Measurements from ENCODE around the gene CFAP300. TPM values are rescaled to one million over a fixed set of nuclear protein-coding genes. Genes with fewer than 3 reads are reported as not detected.

Gene CFAP300
- polyA plus RNA-seq, 1 of the 3 experiments (the other 2 are of a cell fraction) = 1.5 TPM

GRCh38 chr11:102109896-102110760 lies 62.9 kb downstream of the CFAP300 start, which contains the start of gene YAP1 (continued):
- TF ChIP-seq POLR2AphosphoS5 (IDR thresholded peaks at IDR 0.05; ENCODE audit: low read depth, low read length) (peak; percentile 66), TAF1 (IDR thresholded peaks at IDR 0.05; ENCODE audit: borderline replicate concordance, low read depth, low read length) (peak; percentile 76), GABPA (IDR thresholded peaks at IDR 0.05; ENCODE audit: low read depth) (peak; percentile 52), USF2 (IDR thresholded peaks at IDR 0.05; ENCODE audit: borderline replicate concordance, low read depth, low read length) (peak; percentile 23; the same call in 1 of the 2 replicates), NFIC (IDR thresholded peaks at IDR 0.05; ENCODE audit: borderline replicate concordance) (peak; percentile 30; the same call in 1 of the 2 replicates)

- ChIA-PET POLR2A (no interaction called here), CTCF (no interaction called here)
- no peak for DNase-seq
- H3K79me2 ChIP-seq (ENCODE audit: insufficient read depth) = peaks cover 59% of the 10 kb centered on the region
- H4K20me1 ChIP-seq (ENCODE audit: insufficient read depth) = no peaks in the 10 kb centered on the region
- H3K9me2 ChIP-seq = no peaks in the 10 kb centered on the region
- H3K27me3 ChIP-seq (ENCODE audit: insufficient read depth) = no peaks in the 10 kb centered on the region
- peak overlapping the region; percentile 83 for H3K4me2 ChIP-seq
- H3K27ac ChIP-seq (ENCODE audit: low read depth in 2 of 2, low read length in 1 of 2) = peak overlapping the region; percentile 86 to 97
- H3K36me3 ChIP-seq (replicated peaks in 1 of 2; ENCODE audit: control insufficient read depth in 1 of 2, insufficient read depth in 2 of 2, low read length in 1 of 2) = peaks cover 2 to 9% of the 10 kb centered on the region in 2 experiments
- H3K4me3 ChIP-seq (ENCODE audit: low read depth in 2 of 2, low read length in 1 of 2) = peak overlapping the region; percentile 71 to 92
- TF ChIP-seq EP300 (IDR thresholded peaks at IDR 0.05; ENCODE audit: borderline replicate concordance in 1 of 2, low read depth in 1 of 2, low read length in 1 of 2) (no peak), RCOR1 (IDR thresholded peaks at IDR 0.05; ENCODE audit: low read length) (no peak), SMC3 (IDR thresholded peaks at IDR 0.05; ENCODE audit: low read depth, low read length) (no peak)
- peak overlapping the region; percentile 91 for H3K9ac ChIP-seq
- H2AFZ ChIP-seq (ENCODE audit: low read depth) = peak overlapping the region; percentile 61; the same call in 1 of the 2 replicates
- H3F3A ChIP-seq (replicated peaks; ENCODE audit: insufficient read depth) = peaks cover 42% of the 10 kb centered on the region
- no peaks in the 10 kb centered on the region for H3K9me3 ChIP-seq
- no CpG with 5 or more reads among the region's 31 CpGs for WGBS (ENCODE audit: low lambda C conversion rate)
- peaks cover 3 to 27% of the 10 kb centered on the region in 2 experiments; a peak in 3 of 4 replicates for H3K4me1 ChIP-seq (ENCODE audit: control insufficient read depth in 1 of 2, insufficient read depth in 2 of 2, low read depth in 1 of 2, low read length in 1 of 2)
Observed at GRCh38 chr11:102110761-102111010, 63.4 kb downstream of the CFAP300 start.

DNA sequence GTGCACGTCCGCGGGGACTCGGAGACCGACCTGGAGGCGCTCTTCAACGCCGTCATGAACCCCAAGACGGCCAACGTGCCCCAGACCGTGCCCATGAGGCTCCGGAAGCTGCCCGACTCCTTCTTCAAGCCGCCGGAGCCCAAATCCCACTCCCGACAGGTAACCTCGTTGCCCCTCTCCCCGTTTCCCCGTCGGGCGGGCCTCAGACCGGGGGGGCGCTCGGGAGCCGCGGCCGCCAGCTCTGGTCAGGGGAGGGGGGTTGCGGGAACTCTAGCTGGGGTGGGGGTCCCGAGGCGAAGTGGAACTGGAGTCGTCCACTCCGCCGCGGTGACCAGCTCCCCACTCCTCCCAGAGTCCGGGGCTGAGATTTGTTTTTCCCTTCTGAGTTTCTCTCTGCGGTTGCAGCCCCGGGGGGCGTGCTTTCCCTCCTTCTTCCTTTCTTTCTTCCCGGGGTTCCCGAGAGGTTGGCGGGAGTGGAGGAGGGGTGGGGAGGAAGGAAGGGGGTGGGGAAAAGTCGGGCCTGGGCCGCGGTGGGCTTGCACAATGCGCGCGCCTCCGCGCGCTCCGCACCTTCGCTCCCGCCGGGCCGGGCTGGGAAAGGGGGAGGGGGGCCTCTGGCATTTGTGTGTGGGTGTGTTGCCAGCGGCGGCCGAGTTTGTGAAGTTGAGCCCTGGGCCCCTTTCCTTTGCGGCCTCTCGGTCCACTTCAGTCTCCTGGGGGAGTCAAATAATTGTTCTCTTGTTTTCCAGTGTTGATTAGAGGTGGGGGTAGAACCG lies 64.0 kb downstream of the CFAP300 start:
- CTCF ChIA-PET = no interaction called here
- no peak for TF ChIP-seq SMC3 (IDR thresholded peaks at IDR 0.05; ENCODE audit: low read depth, low read length)
- TF ChIP-seq YY1 (IDR thresholded peaks at IDR 0.05; ENCODE audit: low read depth) = no peak
- TF ChIP-seq, protein P1, sequence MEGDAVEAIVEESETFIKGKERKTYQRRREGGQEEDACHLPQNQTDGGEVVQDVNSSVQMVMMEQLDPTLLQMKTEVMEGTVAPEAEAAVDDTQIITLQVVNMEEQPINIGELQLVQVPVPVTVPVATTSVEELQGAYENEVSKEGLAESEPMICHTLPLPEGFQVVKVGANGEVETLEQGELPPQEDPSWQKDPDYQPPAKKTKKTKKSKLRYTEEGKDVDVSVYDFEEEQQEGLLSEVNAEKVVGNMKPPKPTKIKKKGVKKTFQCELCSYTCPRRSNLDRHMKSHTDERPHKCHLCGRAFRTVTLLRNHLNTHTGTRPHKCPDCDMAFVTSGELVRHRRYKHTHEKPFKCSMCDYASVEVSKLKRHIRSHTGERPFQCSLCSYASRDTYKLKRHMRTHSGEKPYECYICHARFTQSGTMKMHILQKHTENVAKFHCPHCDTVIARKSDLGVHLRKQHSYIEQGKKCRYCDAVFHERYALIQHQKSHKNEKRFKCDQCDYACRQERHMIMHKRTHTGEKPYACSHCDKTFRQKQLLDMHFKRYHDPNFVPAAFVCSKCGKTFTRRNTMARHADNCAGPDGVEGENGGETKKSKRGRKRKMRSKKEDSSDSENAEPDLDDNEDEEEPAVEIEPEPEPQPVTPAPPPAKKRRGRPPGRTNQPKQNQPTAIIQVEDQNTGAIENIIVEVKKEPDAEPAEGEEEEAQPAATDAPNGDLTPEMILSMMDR (IDR thresholded peaks at IDR 0.05) = peak; percentile 46
- TF ChIP-seq SIN3A (IDR thresholded peaks at IDR 0.05; ENCODE audit: borderline replicate concordance, low read depth, low read length) = no peak
- TF ChIP-seq, protein P2, sequence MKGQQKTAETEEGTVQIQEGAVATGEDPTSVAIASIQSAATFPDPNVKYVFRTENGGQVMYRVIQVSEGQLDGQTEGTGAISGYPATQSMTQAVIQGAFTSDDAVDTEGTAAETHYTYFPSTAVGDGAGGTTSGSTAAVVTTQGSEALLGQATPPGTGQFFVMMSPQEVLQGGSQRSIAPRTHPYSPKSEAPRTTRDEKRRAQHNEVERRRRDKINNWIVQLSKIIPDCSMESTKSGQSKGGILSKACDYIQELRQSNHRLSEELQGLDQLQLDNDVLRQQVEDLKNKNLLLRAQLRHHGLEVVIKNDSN (IDR thresholded peaks at IDR 0.05; ENCODE audit: borderline replicate concordance, low read depth) = no peak
- no peak for TF ChIP-seq TCF12 (IDR thresholded peaks at IDR 0.05)
- no peak for TF ChIP-seq ELF1 (IDR thresholded peaks at IDR 0.05)
- no peak for TF ChIP-seq RFX5 (IDR thresholded peaks at IDR 0.05; ENCODE audit: low read length)
- TF ChIP-seq, protein P3, sequence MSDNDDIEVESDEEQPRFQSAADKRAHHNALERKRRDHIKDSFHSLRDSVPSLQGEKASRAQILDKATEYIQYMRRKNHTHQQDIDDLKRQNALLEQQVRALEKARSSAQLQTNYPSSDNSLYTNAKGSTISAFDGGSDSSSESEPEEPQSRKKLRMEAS (IDR thresholded peaks at IDR 0.05; ENCODE audit: low read depth) = peak; percentile 18; the same call in 1 of the 2 replicates
- no peak for TF ChIP-seq MEF2A (IDR thresholded peaks at IDR 0.05; ENCODE audit: borderline replicate concordance, low read depth)
- TF ChIP-seq TEAD4 (IDR thresholded peaks at IDR 0.05; ENCODE audit: borderline replicate concordance, insufficient read depth) = 0 out of 2 replicates have a peak, but pooled peaks have one; percentile 26
- no peak for TF ChIP-seq USF2 (IDR thresholded peaks at IDR 0.05; ENCODE audit: borderline replicate concordance, low read depth, low read length)
- TF ChIP-seq EP300 (IDR thresholded peaks at IDR 0.05; ENCODE audit: borderline replicate concordance in 1 of 2, low read depth in 1 of 2, low read length in 1 of 2) = no peak

More for the DNA sequence above, 64.0 kb downstream of the CFAP300 start:
- DNase-seq = peak; percentile 50
- no peaks in the 10 kb centered on the region for H3K9me3 ChIP-seq
- peak overlapping the region; percentile 71 to 92 for H3K4me3 ChIP-seq (ENCODE audit: low read depth in 2 of 2, low read length in 1 of 2)
- H3K27me3 ChIP-seq (ENCODE audit: insufficient read depth) = no peaks in the 10 kb centered on the region
- no peaks in the 10 kb centered on the region for H4K20me1 ChIP-seq (ENCODE audit: insufficient read depth)
- peak overlapping the region; percentile 83 for H3K4me2 ChIP-seq
- H3K27ac ChIP-seq (ENCODE audit: low read depth in 2 of 2, low read length in 1 of 2) = peak overlapping the region; percentile 86 to 97
- peaks cover 2 to 14% of the 10 kb centered on the region in 2 experiments for H3K36me3 ChIP-seq (replicated peaks in 1 of 2; ENCODE audit: control insufficient read depth in 1 of 2, insufficient read depth in 2 of 2, low read length in 1 of 2)
- H2AFZ ChIP-seq (ENCODE audit: low read depth) = peak overlapping the region; percentile 61; the same call in 1 of the 2 replicates
- under 1% methylated on average over 18 of the region's 61 CpGs for WGBS (ENCODE audit: low lambda C conversion rate)
- POLR2A ChIA-PET = no interaction called here
- H3F3A ChIP-seq (replicated peaks; ENCODE audit: insufficient read depth) = peaks cover 47% of the 10 kb centered on the region
- peak overlapping the region; percentile 91 for H3K9ac ChIP-seq
- peaks cover 64% of the 10 kb centered on the region for H3K79me2 ChIP-seq (ENCODE audit: insufficient read depth)
- H3K9me2 ChIP-seq = no peaks in the 10 kb centered on the region
- H3K4me1 ChIP-seq (ENCODE audit: control insufficient read depth in 1 of 2, insufficient read depth in 2 of 2, low read depth in 1 of 2, low read length in 1 of 2) = peaks cover 3 to 33% of the 10 kb centered on the region in 2 experiments; a peak in 3 of 4 replicates
